Trophoblast cell (in vitro differentiated cells and primary cell): Measurements from ENCODE around the gene ANKRD45. TPM values are rescaled to one million over a fixed set of nuclear protein-coding genes. Genes with fewer than 3 reads are reported as not detected.

ENCODE experiments used
- DNase-seq, 2 donors: peaks; one replicate each; pipeline ENCODE4 v3.0.0-alpha.2; 2016
- H2AFZ ChIP-seq: 2 replicates; pipeline ENCODE4 v1.6.1; 2013; ENCODE audit warnings: low read length, moderate library complexity, mild to moderate bottlenecking; ENCODE audit not compliant: insufficient read depth, poor library complexity
- H2AK5ac ChIP-seq: 2 replicates; pipeline ENCODE4 v1.6.1; 2013; ENCODE audit warnings: mild to moderate bottlenecking, low read length
- H2BK120ac ChIP-seq: 2 replicates; pipeline ENCODE4 v1.6.1; 2013; ENCODE audit warnings: low read length, mild to moderate bottlenecking, moderate library complexity; ENCODE audit not compliant: insufficient read depth, poor library complexity
- H2BK12ac ChIP-seq: 2 replicates; pipeline ENCODE4 v1.6.1; 2013; ENCODE audit warnings: mild to moderate bottlenecking, low read length, moderate library complexity
- H2BK5ac ChIP-seq: 2 replicates; pipeline ENCODE4 v1.6.1; 2013; ENCODE audit warnings: low read length, low read depth, moderate library complexity, mild to moderate bottlenecking; ENCODE audit not compliant: poor library complexity
- H3K14ac ChIP-seq: 2 replicates; pipeline ENCODE4 v1.6.1; 2013; ENCODE audit warnings: mild to moderate bottlenecking, low read length
- H3K18ac ChIP-seq: 2 replicates; pipeline ENCODE4 v1.6.1; 2013; ENCODE audit warnings: mild to moderate bottlenecking, low read length
- H3K23ac ChIP-seq: 2 replicates; pipeline ENCODE4 v1.6.1; 2013; ENCODE audit warnings: low read length
- H3K27ac ChIP-seq: 2 replicates; pipeline ENCODE4 v1.5.1; 2013; ENCODE audit warnings: low read depth, mild to moderate bottlenecking, inconsistent platforms, low read length, moderate library complexity
- H3K27me3 ChIP-seq: 2 replicates; pipeline ENCODE4 v1.6.1; 2013; ENCODE audit warnings: inconsistent platforms, mild to moderate bottlenecking, low read length, moderate library complexity; ENCODE audit not compliant: insufficient read depth
- H3K36me3 ChIP-seq, 2 experiments: 1 replicate in 1 of 2; 2 replicates in 1 of 2; pipeline ENCODE4 v1.6.1; 2013; ENCODE audit warnings: low read length in 2 of 2, mild to moderate bottlenecking in 2 of 2, moderate library complexity in 1 of 2; ENCODE audit not compliant: insufficient read depth in 2 of 2, control insufficient read depth in 1 of 2
- H3K4ac ChIP-seq: 2 replicates; pipeline ENCODE4 v1.6.1; 2013; ENCODE audit warnings: low read depth, mild to moderate bottlenecking, low read length, moderate library complexity
- H3K4me1 ChIP-seq, 2 experiments: 1 replicate in 1 of 2; 2 replicates in 1 of 2; pipeline ENCODE4 v1.6.1; 2013; ENCODE audit warnings: low read length in 2 of 2, mild to moderate bottlenecking in 2 of 2, moderate library complexity in 1 of 2; ENCODE audit not compliant: insufficient read depth in 2 of 2, control insufficient read depth in 1 of 2
- H3K4me2 ChIP-seq: 2 replicates; pipeline ENCODE4 v1.6.1; 2013; ENCODE audit warnings: inconsistent platforms, mild to moderate bottlenecking, low read length, moderate library complexity
- H3K4me3 ChIP-seq: 2 replicates; pipeline ENCODE4 v1.5.1; 2013; ENCODE audit warnings: mild to moderate bottlenecking, low read depth, low read length, inconsistent platforms
- H3K79me1 ChIP-seq: one replicate; pipeline ENCODE4 v1.6.1; 2013; ENCODE audit warnings: low read length
- H3K79me2 ChIP-seq: 2 replicates; pipeline ENCODE4 v1.6.1; 2013; ENCODE audit warnings: low read length, mild to moderate bottlenecking; ENCODE audit not compliant: control insufficient read depth, insufficient read depth, poor library complexity
- H3K9ac ChIP-seq: 2 replicates; pipeline ENCODE4 v1.6.1; 2013; ENCODE audit warnings: mild to moderate bottlenecking, low read length
- H3K9me3 ChIP-seq: 2 replicates; pipeline ENCODE4 v1.6.1; 2013; ENCODE audit warnings: low read depth, mild to moderate bottlenecking, control low read depth, inconsistent platforms, low read length; ENCODE audit not compliant: insufficient read depth
- H4K12ac ChIP-seq: 2 replicates; pipeline ENCODE4 v1.6.1; 2013; ENCODE audit warnings: low read depth, mild to moderate bottlenecking, low read length, moderate library complexity
- H4K8ac ChIP-seq: 2 replicates; pipeline ENCODE4 v1.6.1; 2013; ENCODE audit warnings: low read depth, mild to moderate bottlenecking, low read length, moderate library complexity
- H4K91ac ChIP-seq: one replicate; pipeline ENCODE4 v1.6.1; 2013; ENCODE audit warnings: low read depth, mild to moderate bottlenecking, low read length, moderate library complexity
- WGBS: extraction: QIAGEN DNeasy Blood & Tissue Kit; methylation state at CpG from one replicate; pipeline ENCODE4 v1.1.7; 2013; ENCODE audit warnings: missing lambda C conversion rate; ENCODE audit not compliant: insufficient read length, insufficient coverage; ENCODE audit errors: extremely low coverage; 5-methylcytosine and 5-hydroxymethylcytosine counted together
- polyA plus RNA-seq: library from polyadenylated mRNA; stranded (reverse); fragments of 200-250 nt; gene quantifications from 2 replicates; pipeline ENCODE4 v1.2.3, GENCODE V29; 2013

The ANKRD45 gene, protein sequence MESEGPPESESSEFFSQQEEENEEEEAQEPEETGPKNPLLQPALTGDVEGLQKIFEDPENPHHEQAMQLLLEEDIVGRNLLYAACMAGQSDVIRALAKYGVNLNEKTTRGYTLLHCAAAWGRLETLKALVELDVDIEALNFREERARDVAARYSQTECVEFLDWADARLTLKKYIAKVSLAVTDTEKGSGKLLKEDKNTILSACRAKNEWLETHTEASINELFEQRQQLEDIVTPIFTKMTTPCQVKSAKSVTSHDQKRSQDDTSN
- polyA plus RNA-seq: 0.10 and 0.12 TPM in 2 replicates

DNA sequence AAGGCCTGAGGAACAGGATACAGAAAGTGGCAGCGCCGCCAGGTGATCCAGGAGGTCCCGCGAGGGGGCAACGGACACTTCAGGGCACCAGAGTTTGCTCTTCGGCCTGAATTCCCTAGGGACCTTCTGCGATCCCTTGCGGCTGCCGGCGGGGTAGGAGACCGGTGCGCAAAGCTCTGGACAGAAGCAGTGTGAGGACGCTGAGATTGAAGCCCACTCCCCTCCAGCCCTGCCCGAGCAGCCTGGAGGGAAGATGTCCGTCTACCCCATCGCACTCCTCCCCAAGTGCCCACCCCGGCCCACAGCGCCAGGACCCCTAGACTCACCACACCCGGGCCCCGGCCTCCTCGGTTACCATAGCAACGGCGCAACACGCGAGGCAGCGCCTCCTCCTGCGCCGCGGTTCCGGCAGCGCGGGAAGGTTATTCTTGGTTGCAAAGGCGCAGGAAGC is at the start of gene ANKRD45:
Gene ANKRD45 (minus strand): TSS at position 361 of the 451 bp plus-strand sequence. CDS start 10,433 bp downstream, outside the sequence.
- Histone ChIP-seq H3K9ac (peak within 1 kb of the TSS; percentile 72), H3K23ac (no peak within 1 kb of the TSS), H3K4me2 (peak within 1 kb of the TSS; percentile 100), H2AK5ac (no peak within 1 kb of the TSS), H2BK5ac (no peak within 1 kb of the TSS), H3K79me2 (no peaks in the 10 kb centered on the region), H3K27me3 (peaks cover 4% of the 10 kb centered on the region), H4K8ac (no peak within 1 kb of the TSS), H3K27ac (no peak within 1 kb of the TSS), H4K12ac (no peak within 1 kb of the TSS), H2BK120ac (no peak within 1 kb of the TSS), H3K9me3 (peaks cover 2% of the 10 kb centered on the region), H3K4me1 (peaks cover 5% of the 10 kb centered on the region in 2 experiments), H3K14ac (no peak within 1 kb of the TSS), H3K4me3 (peak within 1 kb of the TSS; percentile 80), H3K18ac (no peak within 1 kb of the TSS), H3K79me1 (no peaks in the 10 kb centered on the region), H4K91ac (no peak within 1 kb of the TSS), H2AFZ (peak within 1 kb of the TSS; percentile 86), H3K4ac (no peak within 1 kb of the TSS), H3K36me3 (no peaks in the 10 kb centered on the region), H2BK12ac (no peak within 1 kb of the TSS)
- WGBS: no CpG with 5 or more reads among the region's 33 CpGs
- peak in 1 of 2 donors; percentile 36 for DNase-seq

DNA sequence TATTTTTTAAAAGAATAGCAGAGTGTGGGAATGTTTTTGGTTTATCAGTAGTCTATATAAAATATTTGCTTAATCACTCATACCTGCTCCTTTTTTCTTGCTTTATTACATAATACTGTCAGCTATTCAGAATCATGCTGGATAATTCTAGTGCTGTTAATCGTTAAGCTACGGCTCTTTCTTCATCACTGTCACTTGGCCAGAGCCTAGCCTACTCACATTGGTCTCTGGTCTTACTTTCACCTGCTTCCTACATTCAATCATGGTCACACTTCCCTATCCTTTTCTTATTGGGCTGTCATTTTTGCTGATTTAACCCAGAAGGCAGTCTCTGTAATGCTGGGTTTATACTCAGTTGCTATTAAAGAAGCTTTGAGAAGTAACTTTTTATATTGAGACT is 47.6 kb upstream of the ANKRD45 start:
- DNase-seq: no peak
- Histone ChIP-seq H3K27me3 (no peaks in the 10 kb centered on the region), H3K4me2 (no peak overlapping the region), H3K18ac (no peak overlapping the region), H3K14ac (no peak overlapping the region), H2AFZ (no peak overlapping the region), H4K12ac (no peak overlapping the region), H2BK5ac (no peak overlapping the region), H3K79me1 (peaks cover 4% of the 10 kb centered on the region), H3K36me3 (no peaks in the 10 kb centered on the region), H3K4ac (no peak overlapping the region), H4K8ac (no peak overlapping the region), H4K91ac (no peak overlapping the region), H2AK5ac (no peak overlapping the region), H3K23ac (no peak overlapping the region), H3K9me3 (no peaks in the 10 kb centered on the region), H2BK120ac (no peak overlapping the region), H3K4me3 (no peak overlapping the region), H3K27ac (no peak overlapping the region), H3K4me1 (no peaks in the 10 kb centered on the region), H3K79me2 (no peaks in the 10 kb centered on the region), H3K9ac (no peak overlapping the region), H2BK12ac (no peak overlapping the region)
- WGBS: no CpG with 5 or more reads among the region's 2 CpGs

DNA sequence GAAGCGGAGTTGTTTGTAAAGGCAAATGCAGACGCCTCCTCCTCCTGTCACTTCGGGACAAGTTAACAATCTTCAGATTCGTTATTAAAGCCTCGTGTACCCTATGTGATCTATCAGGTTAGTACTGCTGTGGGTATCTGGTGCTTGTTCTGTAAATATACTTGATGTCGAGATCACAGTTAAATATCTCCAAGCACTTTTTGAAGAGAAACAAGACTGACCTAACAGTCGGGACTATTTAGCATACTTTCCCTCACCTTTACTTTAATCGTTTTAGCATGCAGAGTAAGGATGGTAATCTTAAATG is 45.8 kb upstream of the ANKRD45 start:
- Histone ChIP-seq H3K27ac (peak overlapping the region; percentile 62), H4K91ac (no peak overlapping the region), H3K4ac (no peak overlapping the region), H3K79me1 (peaks cover 4% of the 10 kb centered on the region), H4K12ac (no peak overlapping the region), H3K27me3 (no peaks in the 10 kb centered on the region), H3K18ac (no peak overlapping the region), H2AFZ (peak overlapping the region; percentile 68), H3K4me1 (no peaks in the 10 kb centered on the region), H3K36me3 (no peaks in the 10 kb centered on the region), H3K4me2 (peak overlapping the region; percentile 88), H2AK5ac (no peak overlapping the region), H3K23ac (no peak overlapping the region), H2BK12ac (no peak overlapping the region), H3K14ac (no peak overlapping the region), H3K79me2 (no peaks in the 10 kb centered on the region), H2BK120ac (no peak overlapping the region), H2BK5ac (no peak overlapping the region), H3K4me3 (peak overlapping the region; percentile 92), H3K9ac (peak overlapping the region; percentile 89), H4K8ac (no peak overlapping the region), H3K9me3 (no peaks in the 10 kb centered on the region)
- DNase-seq: peak in 1 of 2 donors; percentile 50
- no CpG with 5 or more reads among the region's 8 CpGs for whole genome bisulfite sequencing

DNA sequence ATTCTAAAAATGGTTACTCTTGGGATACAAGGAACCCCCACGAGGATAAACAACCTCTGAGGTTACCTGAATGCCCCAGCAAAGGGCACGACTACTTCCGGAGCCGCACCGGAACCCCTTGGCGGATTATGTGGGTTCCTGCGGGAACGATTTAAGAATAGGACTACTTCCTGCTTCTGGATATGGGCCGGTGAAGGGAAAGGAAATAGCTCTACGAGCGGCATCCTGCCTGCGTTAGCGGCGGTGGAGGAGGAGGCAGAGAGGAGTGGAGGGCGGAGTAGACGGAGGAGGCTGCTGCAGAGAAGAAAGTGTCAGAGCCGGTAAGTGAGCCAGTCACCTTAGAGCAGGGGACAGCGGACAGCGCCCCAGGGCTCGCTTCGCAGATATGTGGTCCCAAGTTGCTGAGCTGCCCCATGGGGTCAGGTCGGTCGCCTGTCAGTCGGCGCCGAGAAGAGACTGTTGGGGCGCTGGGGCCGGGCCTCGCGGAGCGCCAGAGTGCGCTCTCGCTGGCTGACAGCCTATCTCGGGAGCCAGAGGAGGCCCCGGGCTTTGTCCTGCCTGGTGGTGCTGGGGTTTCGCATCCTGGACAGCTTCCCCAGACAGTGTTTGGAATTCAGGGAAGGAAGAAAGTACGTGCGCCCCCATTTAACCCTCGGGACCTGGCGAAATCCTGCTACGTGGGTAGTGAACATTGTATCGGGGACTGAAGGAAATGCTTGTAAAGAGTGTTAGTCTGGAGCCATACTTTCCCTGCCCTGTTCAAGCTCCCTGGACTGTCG is 45.3 kb upstream of the ANKRD45 start, which contains the start of gene KLHL20:
Gene KLHL20 (plus strand): TSS at position 223 of the 779 bp plus-strand sequence. CDS start 1,063 bp downstream, outside the sequence.
- H2AK5ac ChIP-seq: no peak within 1 kb of the TSS
- H2BK120ac ChIP-seq: no peak within 1 kb of the TSS
- peak within 1 kb of the TSS; percentile 88 for H4K8ac ChIP-seq
- peak within 1 kb of the TSS; percentile 89 for H3K9ac ChIP-seq
- peaks cover 4% of the 10 kb centered on the region for H3K79me1 ChIP-seq
- H4K91ac ChIP-seq: peak within 1 kb of the TSS; percentile 15
- H3K14ac ChIP-seq: peak within 1 kb of the TSS; percentile 63
- peak within 1 kb of the TSS; percentile 19 for H2BK5ac ChIP-seq
- H2BK12ac ChIP-seq: no peak within 1 kb of the TSS
- peak within 1 kb of the TSS; percentile 89 for H2AFZ ChIP-seq
- peak within 1 kb of the TSS; percentile 6 for H3K18ac ChIP-seq
- no peaks in the 10 kb centered on the region for H3K9me3 ChIP-seq
- H3K79me2 ChIP-seq: no peaks in the 10 kb centered on the region
- peak within 1 kb of the TSS; percentile 88 for H3K4me2 ChIP-seq
- peak within 1 kb of the TSS; percentile 62 for H3K27ac ChIP-seq
- DNase-seq: peak; percentile 88 to 95
- peak within 1 kb of the TSS; percentile 49 for H4K12ac ChIP-seq
- no peaks in the 10 kb centered on the region for H3K36me3 ChIP-seq
- WGBS: no CpG with 5 or more reads among the region's 43 CpGs
- H3K4me1 ChIP-seq: no peaks in the 10 kb centered on the region
- H3K23ac ChIP-seq: no peak within 1 kb of the TSS
- H3K4me3 ChIP-seq: peak within 1 kb of the TSS; percentile 92
- H3K27me3 ChIP-seq: no peaks in the 10 kb centered on the region
- no peak within 1 kb of the TSS for H3K4ac ChIP-seq
